ENCODE measurements around the gene PREPL.
"Not testable (repeated sequence)": the region's sequence is repeated elsewhere in the genome, so short reads cannot be mapped to it uniquely, and the experiment has no call there.

PREPL gene

DNA sequence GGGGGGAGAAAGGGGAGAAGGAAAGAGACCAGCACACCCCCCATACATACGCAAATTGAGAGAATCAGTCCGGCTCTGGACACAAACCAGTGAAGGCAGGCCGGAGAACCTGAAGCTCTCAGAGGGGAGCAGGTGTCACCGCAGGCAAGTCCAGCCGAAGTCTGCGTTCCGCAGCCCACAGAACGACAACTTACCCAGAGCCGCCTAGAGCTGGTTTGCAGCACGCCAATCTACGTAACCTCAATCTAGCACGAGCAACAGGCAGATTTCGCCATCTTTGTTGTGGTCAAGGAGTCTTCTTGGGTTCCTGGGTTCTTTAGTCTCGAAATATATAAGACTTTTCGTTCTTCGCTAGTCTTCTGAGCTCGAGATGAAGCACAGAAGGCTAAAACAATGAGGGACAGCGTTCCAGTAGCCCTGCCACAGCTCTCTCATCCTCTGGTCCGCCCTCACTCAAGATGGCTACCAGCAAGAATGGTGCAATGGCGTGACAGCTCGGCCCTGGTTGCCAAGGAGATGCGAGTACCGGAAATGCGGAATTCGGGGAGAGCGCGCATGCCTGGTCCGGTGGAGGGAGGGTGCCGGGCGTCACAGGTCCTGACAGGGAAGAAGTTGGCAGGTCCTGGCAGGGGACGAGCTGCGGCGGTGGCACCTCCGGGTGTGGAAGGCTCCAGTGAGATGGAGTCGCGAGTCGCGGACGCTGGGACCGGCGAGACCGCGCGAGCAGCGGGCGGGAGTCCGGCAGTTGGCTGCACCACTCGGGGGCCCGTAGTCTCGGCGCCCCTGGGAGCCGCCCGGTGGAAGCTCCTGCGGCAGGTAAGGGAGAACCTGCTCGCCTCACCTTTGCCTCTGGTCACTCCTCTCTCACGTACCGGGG is at the start of gene PREPL, which contains the start of gene CAMKMT:
TSS of gene PREPL (minus strand) at position 165 of the 877 bp plus-strand sequence. CDS start 15,152 bp downstream, outside the sequence.
TSS of gene CAMKMT (plus strand) at position 618 of the 877 bp plus-strand sequence.
- H3K27ac ChIP-seq (ENCODE audit: low read length) = no peak within 1 kb of the TSS
- peak; percentile 94 for DNase-seq (ENCODE audit: low read depth, low spot score)
- no peaks in the 10 kb centered on the region for H3K36me3 ChIP-seq (ENCODE audit: control insufficient read depth, insufficient read depth, low read length)
- no CpG with 5 or more reads among the region's 57 CpGs for WGBS (ENCODE audit: insufficient coverage, insufficient read length)
- no peaks in the 10 kb centered on the region for H3K4me1 ChIP-seq (ENCODE audit: control insufficient read depth, insufficient read depth, low read length)
- H3K9me3 ChIP-seq (ENCODE audit: control insufficient read depth, insufficient read depth, low read length) = no peaks in the 10 kb centered on the region
- peak within 1 kb of the TSS; percentile 64 for H3K4me3 ChIP-seq (ENCODE audit: low read length)
- H3K27me3 ChIP-seq (ENCODE audit: control insufficient read depth, insufficient read depth, low read length) = no peaks in the 10 kb centered on the region

DNA sequence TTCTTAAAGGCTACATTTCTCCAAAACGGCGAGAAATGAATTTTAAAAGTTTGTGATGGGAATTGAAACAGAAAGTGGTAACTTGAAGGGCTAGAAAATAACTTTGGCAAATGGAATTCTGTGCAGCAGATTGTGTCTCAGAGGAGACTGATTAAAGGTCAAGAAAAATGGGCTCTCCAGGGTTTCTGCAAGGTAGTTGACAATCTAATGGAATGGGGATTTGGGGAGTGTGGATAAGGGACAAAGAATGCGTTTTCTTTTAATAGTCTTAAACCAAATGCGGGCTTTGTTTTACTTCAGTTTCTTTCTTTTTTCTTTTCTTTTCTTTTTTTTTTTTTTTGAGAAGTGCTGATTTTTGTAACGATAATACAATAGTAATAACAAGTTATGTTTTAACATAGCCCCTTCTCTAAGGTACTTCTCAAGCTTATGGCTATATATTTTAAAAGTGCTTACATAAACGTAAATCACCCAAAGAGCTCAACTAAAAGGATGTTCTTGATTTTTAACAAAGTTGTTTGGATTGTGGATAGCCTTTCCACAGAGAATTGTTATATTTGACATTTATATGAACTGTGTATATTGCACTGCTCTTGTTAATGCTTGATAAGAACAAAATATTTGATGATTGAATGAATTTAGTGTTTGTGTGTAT is 37.1 kb upstream of the PREPL start:
- Histone ChIP-seq H3K27ac (ENCODE audit: low read length) (no peak overlapping the region), H3K4me1 (ENCODE audit: control insufficient read depth, insufficient read depth, low read length) (0 out of 2 replicates have a peak, but pooled peaks cover 1% of the 10 kb centered on the region), H3K27me3 (ENCODE audit: control insufficient read depth, insufficient read depth, low read length) (no peaks in the 10 kb centered on the region), H3K4me3 (ENCODE audit: low read length) (no peak overlapping the region), H3K36me3 (ENCODE audit: control insufficient read depth, insufficient read depth, low read length) (no peaks in the 10 kb centered on the region), H3K9me3 (ENCODE audit: control insufficient read depth, insufficient read depth, low read length) (no peaks in the 10 kb centered on the region)
- DNase-seq (ENCODE audit: low read depth, low spot score) = no peak
- no CpG with 5 or more reads among the region's 6 CpGs for WGBS (ENCODE audit: insufficient coverage, insufficient read length)

DNA sequence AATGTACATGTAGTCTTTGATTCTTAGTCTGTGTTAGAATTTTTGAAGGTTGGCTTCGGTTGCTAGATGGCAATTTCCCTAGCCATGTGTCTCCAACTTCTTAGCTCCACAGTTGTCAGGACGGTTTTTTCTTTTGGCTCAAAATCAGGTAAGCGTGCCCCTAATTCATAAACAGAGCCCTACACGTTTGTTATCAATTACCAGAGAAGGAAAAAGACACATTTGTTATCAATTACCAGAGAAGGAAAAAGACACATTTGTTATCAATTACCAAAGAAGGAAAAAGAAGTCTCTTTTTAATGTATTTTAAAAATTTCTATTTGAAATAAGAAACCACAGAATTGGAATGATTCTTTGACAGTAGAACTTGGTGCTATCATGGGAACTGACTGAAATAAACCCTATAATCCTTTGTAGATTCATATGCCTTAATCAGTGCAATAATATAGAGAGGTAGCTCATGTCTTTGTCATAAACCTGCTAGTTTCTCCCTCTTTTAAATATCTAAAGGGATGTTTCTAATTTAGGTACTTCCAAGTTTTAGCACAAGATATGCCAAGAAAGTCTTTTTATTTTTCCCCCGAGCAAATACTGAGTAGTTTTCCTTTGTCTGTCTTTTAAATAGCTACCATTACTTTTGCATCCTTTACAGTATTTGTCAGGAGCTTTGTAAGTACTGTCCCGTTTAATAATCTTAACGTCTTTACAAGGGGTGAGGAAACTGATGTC is 36.3 kb upstream of the PREPL start:
- WGBS (ENCODE audit: insufficient coverage, insufficient read length) = no CpG with 5 or more reads among the region's 7 CpGs
- no peaks in the 10 kb centered on the region for H3K9me3 ChIP-seq (ENCODE audit: control insufficient read depth, insufficient read depth, low read length)
- no peak overlapping the region for H3K27ac ChIP-seq (ENCODE audit: low read length)
- no peak for DNase-seq (ENCODE audit: low read depth, low spot score)
- no peaks in the 10 kb centered on the region for H3K27me3 ChIP-seq (ENCODE audit: control insufficient read depth, insufficient read depth, low read length)
- H3K4me1 ChIP-seq (ENCODE audit: control insufficient read depth, insufficient read depth, low read length) = 0 out of 2 replicates have a peak, but pooled peaks cover 1% of the 10 kb centered on the region
- H3K4me3 ChIP-seq (ENCODE audit: low read length) = no peak overlapping the region
- no peaks in the 10 kb centered on the region for H3K36me3 ChIP-seq (ENCODE audit: control insufficient read depth, insufficient read depth, low read length)

DNA sequence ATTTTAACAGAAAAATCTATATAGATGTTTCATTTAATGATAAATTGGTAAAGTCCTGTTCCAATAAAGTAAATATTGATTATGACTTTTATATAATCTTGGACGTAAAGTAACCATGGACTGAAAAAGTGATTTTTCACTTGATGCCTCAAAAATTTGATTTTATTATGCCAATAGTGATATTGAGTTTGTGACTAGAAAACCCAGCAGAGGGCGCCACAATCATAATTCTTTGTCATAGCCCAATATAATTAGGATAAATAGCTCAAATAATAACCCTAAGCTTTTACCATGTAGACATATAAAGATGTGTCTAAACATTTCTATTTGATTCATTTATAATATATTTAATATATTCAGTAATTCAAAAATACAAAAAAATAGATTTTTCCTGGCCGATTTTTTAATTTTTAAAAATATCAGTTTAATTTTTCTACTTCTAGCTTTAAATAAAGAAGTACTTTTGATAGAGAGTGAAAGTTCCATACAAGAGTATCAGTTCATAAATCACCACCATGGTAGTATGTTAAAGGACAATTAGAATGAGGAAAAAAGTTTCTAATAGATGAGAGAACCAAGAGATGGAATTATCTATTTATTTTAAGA is 31.1 kb upstream of the PREPL start:
- WGBS (ENCODE audit: insufficient coverage, insufficient read length) = no CpG with 5 or more reads among the region's 3 CpGs
- Histone ChIP-seq H3K36me3 (ENCODE audit: control insufficient read depth, insufficient read depth, low read length) (no peaks in the 10 kb centered on the region), H3K9me3 (ENCODE audit: control insufficient read depth, insufficient read depth, low read length) (no peaks in the 10 kb centered on the region), H3K27ac (ENCODE audit: low read length) (no peak overlapping the region), H3K4me3 (ENCODE audit: low read length) (no peak overlapping the region), H3K4me1 (ENCODE audit: control insufficient read depth, insufficient read depth, low read length) (0 out of 2 replicates have a peak, but pooled peaks cover 1% of the 10 kb centered on the region), H3K27me3 (ENCODE audit: control insufficient read depth, insufficient read depth, low read length) (no peaks in the 10 kb centered on the region)
- no peak for DNase-seq (ENCODE audit: low read depth, low spot score)

DNA sequence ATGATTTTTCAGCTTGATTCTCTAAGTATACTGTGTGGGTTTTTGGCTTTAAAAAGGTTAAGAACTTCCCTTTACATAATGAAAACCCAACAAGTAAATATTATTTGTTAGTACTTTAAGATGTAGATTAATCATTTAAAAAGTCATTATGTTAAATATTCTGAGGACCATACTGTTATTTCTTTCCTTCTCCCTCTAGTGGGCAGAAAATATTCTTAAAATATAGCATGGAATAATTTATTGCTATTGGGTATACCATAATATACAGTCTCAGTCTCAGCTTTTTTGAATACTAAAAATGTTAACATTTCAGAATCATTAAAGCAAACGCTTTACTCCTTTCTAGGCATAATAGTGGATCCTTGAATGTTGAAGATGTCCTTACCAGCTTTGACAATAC is 28.6 kb upstream of the PREPL start:
- Histone ChIP-seq H3K9me3 (ENCODE audit: control insufficient read depth, insufficient read depth, low read length) (no peaks in the 10 kb centered on the region), H3K4me3 (ENCODE audit: low read length) (no peak overlapping the region)
- no CpG with 5 or more reads among the region's 1 CpG for WGBS (ENCODE audit: insufficient coverage, insufficient read length)

DNA sequence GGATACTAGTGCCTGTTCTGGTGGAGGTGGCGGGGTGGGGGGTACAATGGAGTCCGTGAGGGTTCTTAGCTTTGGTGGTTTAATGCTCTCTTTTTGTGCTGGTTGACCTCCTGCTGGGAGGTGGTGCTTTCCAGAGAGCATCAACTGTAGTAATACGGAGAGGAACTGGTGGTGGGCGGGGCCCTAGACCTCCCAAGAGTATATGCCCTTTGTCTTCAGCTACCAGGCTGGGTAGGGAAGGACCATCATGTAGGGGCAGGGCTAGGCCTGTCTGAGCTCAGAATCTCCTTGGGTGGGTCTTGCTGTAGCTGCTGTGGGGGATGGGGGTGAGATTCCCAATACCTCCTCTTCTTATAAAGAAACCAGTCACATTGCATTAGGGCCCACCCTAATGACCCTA is 27.6 kb upstream of the PREPL start:
- no peak overlapping the region for H3K27ac ChIP-seq (ENCODE audit: low read length)
- H3K4me3 ChIP-seq (ENCODE audit: low read length) = no peak overlapping the region
- no peak for DNase-seq (ENCODE audit: low read depth, low spot score)
- no peaks in the 10 kb centered on the region for H3K4me1 ChIP-seq (ENCODE audit: control insufficient read depth, insufficient read depth, low read length)
- WGBS (ENCODE audit: insufficient coverage, insufficient read length) = no CpG with 5 or more reads among the region's 4 CpGs
- no peaks in the 10 kb centered on the region for H3K36me3 ChIP-seq (ENCODE audit: control insufficient read depth, insufficient read depth, low read length)
- no peaks in the 10 kb centered on the region for H3K27me3 ChIP-seq (ENCODE audit: control insufficient read depth, insufficient read depth, low read length)
- no peaks in the 10 kb centered on the region for H3K9me3 ChIP-seq (ENCODE audit: control insufficient read depth, insufficient read depth, low read length)

More for the DNA sequence above, 28.6 kb upstream of the PREPL start:
- no peaks in the 10 kb centered on the region for H3K27me3 ChIP-seq (ENCODE audit: control insufficient read depth, insufficient read depth, low read length)
- DNase-seq (ENCODE audit: low read depth, low spot score) = no peak
- H3K4me1 ChIP-seq (ENCODE audit: control insufficient read depth, insufficient read depth, low read length) = no peaks in the 10 kb centered on the region
- no peak overlapping the region for H3K27ac ChIP-seq (ENCODE audit: low read length)
- no peaks in the 10 kb centered on the region for H3K36me3 ChIP-seq (ENCODE audit: control insufficient read depth, insufficient read depth, low read length)

DNA sequence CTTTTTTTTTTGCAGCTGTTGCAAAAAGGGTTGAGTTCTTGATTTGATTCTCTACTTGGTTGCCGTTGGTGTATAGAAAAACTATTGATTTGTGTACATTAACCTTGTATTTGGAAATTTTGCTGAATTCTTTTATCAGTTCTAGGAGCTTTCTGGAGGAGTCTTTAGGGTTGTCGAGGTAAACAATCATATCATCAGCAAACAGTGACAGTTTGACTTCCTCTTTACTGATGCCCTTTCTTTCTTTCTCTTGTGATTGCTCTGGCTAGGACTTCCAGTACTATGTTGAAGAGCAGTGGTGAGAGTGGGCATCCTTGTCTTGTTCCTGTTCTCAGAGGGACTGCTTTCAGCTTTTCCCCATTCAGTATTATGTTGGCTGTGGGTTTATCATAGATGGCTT is 23.9 kb upstream of the PREPL start:
- H3K27ac ChIP-seq (ENCODE audit: low read length) = not testable (repeated sequence)

DNA sequence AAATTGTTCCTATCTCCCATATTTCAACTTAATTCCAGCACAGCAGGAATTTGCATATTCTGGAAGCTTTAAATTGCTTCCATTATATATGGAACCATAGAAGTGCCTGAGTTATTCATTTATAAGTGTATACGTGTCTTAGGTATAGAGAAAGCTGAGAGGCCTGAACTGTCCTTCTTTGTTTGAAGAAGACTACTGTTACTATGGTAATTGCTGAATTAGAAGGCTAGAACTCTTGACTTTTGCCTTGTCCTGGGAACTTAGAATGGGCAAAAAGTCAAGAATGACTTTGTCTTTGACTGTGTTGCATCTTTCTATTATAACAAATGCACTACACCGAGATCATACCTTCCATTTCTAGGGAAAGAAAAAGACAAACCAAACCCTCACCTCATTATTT is 16.2 kb upstream of the PREPL start:
- H3K27ac ChIP-seq (ENCODE audit: low read length) = no peak overlapping the region
- H3K36me3 ChIP-seq (ENCODE audit: control insufficient read depth, insufficient read depth, low read length) = no peaks in the 10 kb centered on the region
- no peaks in the 10 kb centered on the region for H3K27me3 ChIP-seq (ENCODE audit: control insufficient read depth, insufficient read depth, low read length)
- no peak overlapping the region for H3K4me3 ChIP-seq (ENCODE audit: low read length)
- no peak for DNase-seq (ENCODE audit: low read depth, low spot score)
- WGBS (ENCODE audit: insufficient coverage, insufficient read length) = no CpG with 5 or more reads among the region's 2 CpGs
- no peaks in the 10 kb centered on the region for H3K9me3 ChIP-seq (ENCODE audit: control insufficient read depth, insufficient read depth, low read length)
- H3K4me1 ChIP-seq (ENCODE audit: control insufficient read depth, insufficient read depth, low read length) = no peaks in the 10 kb centered on the region

More for the DNA sequence above, 23.9 kb upstream of the PREPL start:
- not testable (repeated sequence) for H3K36me3 ChIP-seq (ENCODE audit: control insufficient read depth, insufficient read depth, low read length); H3K27me3 ChIP-seq (ENCODE audit: control insufficient read depth, insufficient read depth, low read length); H3K4me3 ChIP-seq (ENCODE audit: low read length); H3K4me1 ChIP-seq (ENCODE audit: control insufficient read depth, insufficient read depth, low read length); H3K9me3 ChIP-seq (ENCODE audit: control insufficient read depth, insufficient read depth, low read length); DNase-seq (ENCODE audit: low read depth, low spot score)
- no CpG with 5 or more reads among the region's 2 CpGs for WGBS (ENCODE audit: insufficient coverage, insufficient read length)

DNA sequence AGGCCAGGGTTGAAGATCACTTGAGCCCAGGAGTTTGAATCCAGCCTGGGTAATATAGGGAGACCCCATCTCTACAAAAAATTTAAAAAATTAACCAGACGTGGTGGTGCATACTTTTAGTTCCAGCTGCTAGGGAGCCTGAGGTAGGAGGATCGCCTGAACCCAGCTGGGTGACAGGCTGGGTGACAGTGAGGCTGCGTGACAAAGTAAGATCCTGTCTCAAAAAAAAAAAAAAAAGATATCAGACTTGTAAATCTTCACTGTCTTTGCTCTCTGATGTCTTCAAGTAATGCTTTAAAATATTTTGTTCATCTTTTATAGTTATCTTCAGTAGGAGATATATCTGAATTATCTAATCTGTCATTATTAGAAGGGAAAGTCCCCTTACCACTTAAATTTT is 11.0 kb upstream of the PREPL start:
- no CpG with 5 or more reads among the region's 3 CpGs for WGBS (ENCODE audit: insufficient coverage, insufficient read length)
- no peak for DNase-seq (ENCODE audit: low read depth, low spot score)
- Histone ChIP-seq H3K27ac (ENCODE audit: low read length) (no peak overlapping the region), H3K4me1 (ENCODE audit: control insufficient read depth, insufficient read depth, low read length) (no peaks in the 10 kb centered on the region), H3K9me3 (ENCODE audit: control insufficient read depth, insufficient read depth, low read length) (no peaks in the 10 kb centered on the region), H3K27me3 (ENCODE audit: control insufficient read depth, insufficient read depth, low read length) (no peaks in the 10 kb centered on the region), H3K36me3 (ENCODE audit: control insufficient read depth, insufficient read depth, low read length) (no peaks in the 10 kb centered on the region), H3K4me3 (ENCODE audit: low read length) (no peak overlapping the region)

DNA sequence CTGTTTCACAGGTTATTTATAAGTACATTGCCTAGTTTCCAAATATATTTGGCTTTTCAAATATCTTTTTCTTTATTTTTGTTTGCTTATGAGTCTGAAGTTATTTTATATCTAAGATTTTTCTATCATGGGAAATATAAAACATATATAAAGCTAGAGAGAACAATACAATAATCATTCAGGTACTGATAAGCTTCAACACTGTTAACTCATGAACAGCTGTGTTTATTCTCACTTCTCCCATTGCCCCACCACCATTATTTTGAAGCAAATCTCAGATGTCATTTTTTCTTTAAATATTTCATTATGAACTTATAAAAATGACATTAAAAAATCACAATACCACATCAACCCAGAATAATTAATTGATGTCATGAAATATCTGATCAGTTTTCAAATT is 10.2 kb upstream of the PREPL start:
- no peaks in the 10 kb centered on the region for H3K27me3 ChIP-seq (ENCODE audit: control insufficient read depth, insufficient read depth, low read length)

More for the DNA sequence above, 10.2 kb upstream of the PREPL start:
- Histone ChIP-seq H3K36me3 (ENCODE audit: control insufficient read depth, insufficient read depth, low read length) (no peaks in the 10 kb centered on the region), H3K9me3 (ENCODE audit: control insufficient read depth, insufficient read depth, low read length) (no peaks in the 10 kb centered on the region), H3K27ac (ENCODE audit: low read length) (no peak overlapping the region), H3K4me1 (ENCODE audit: control insufficient read depth, insufficient read depth, low read length) (no peaks in the 10 kb centered on the region), H3K4me3 (ENCODE audit: low read length) (no peak overlapping the region)
- DNase-seq (ENCODE audit: low read depth, low spot score) = no peak
